GM11168 (cell line): ENCODE data around the gene DOK6.

Experiments
- in situ Hi-C: fragments of 300-500 bp; cut with MboI; formaldehyde crosslinking; loops from one replicate; pipeline ENCODE4 v1.12.0; 2022; ENCODE audit warnings: low sequenced_read_pairs; ENCODE audit not compliant: unreplicated experiment

Gene DOK6

GRCh38 chr18:69723434-69723833 is 322.7 kb downstream of the DOK6 start:
- in situ Hi-C loops = no loop called here

- in situ Hi-C loops = no loop called here
Observed at GRCh38 chr18:69725009-69725408, 324.3 kb downstream of the DOK6 start.

- in situ Hi-C loops = no loop called here
Observed at GRCh38 chr18:69725855-69726508, 325.3 kb downstream of the DOK6 start.

- in situ Hi-C loops = no loop called here
Observed at GRCh38 chr18:69727912-69728572, 327.4 kb downstream of the DOK6 start.

- in situ Hi-C loops = no loop called here
Observed at GRCh38 chr18:69730664-69731063, 330.0 kb downstream of the DOK6 start.

GRCh38 chr18:69734536-69734935 is 333.8 kb downstream of the DOK6 start:
- in situ Hi-C loops = no loop called here

GRCh38 chr18:69736730-69737129 is 336.0 kb downstream of the DOK6 start:
- in situ Hi-C loops = no loop called here

- in situ Hi-C loops = no loop called here
Observed at GRCh38 chr18:69737851-69738250, 337.2 kb downstream of the DOK6 start.

GRCh38 chr18:69747388-69747787 is 346.7 kb downstream of the DOK6 start:
- in situ Hi-C loops = no loop called here

- in situ Hi-C loops = no loop called here
Observed at GRCh38 chr18:69752737-69753380, 352.2 kb downstream of the DOK6 start.

GRCh38 chr18:69754108-69754507 is 353.4 kb downstream of the DOK6 start:
- in situ Hi-C loops = no loop called here

GRCh38 chr18:69755041-69755440 is 354.4 kb downstream of the DOK6 start:
- in situ Hi-C loops = no loop called here

- in situ Hi-C loops = no loop called here
Observed at GRCh38 chr18:69755856-69756496, 355.3 kb downstream of the DOK6 start.

GRCh38 chr18:69757733-69758132 is 357.0 kb downstream of the DOK6 start:
- in situ Hi-C loops = no loop called here

GRCh38 chr18:69758458-69758857 is 357.8 kb downstream of the DOK6 start:
- in situ Hi-C loops = no loop called here

GRCh38 chr18:69759046-69759445 is 358.4 kb downstream of the DOK6 start:
- in situ Hi-C loops = no loop called here

GRCh38 chr18:69763002-69763401 is 362.3 kb downstream of the DOK6 start:
- in situ Hi-C loops = no loop called here

GRCh38 chr18:69763821-69764220 is 363.1 kb downstream of the DOK6 start:
- in situ Hi-C loops = no loop called here

- in situ Hi-C loops = no loop called here
Observed at GRCh38 chr18:69770238-69770637, 369.6 kb downstream of the DOK6 start.

GRCh38 chr18:69774831-69775230 is 374.1 kb downstream of the DOK6 start:
- in situ Hi-C loops = no loop called here

- in situ Hi-C loops = no loop called here
Observed at GRCh38 chr18:69777248-69777647, 376.6 kb downstream of the DOK6 start.
